Neutrophil (primary cell): ENCODE data around the gene LTBP2.
A peak's percentile ranks its signal among the peaks of the same experiment; 100 is the strongest.

ENCODE experiments used
- H3K27ac ChIP-seq: fragments of 200-600 bp; sonication (generic); 2 replicates; pipeline ENCODE4 v1.5.1; 2016; ENCODE audit warnings: mild to moderate bottlenecking, moderate library complexity
- H3K27me3 ChIP-seq: fragments of 200-600 bp; sonication (generic); 2 replicates; pipeline ENCODE4 v1.6.0; 2016; ENCODE audit warnings: mild to moderate bottlenecking
- H3K36me3 ChIP-seq: fragments of 200-600 bp; sonication (generic); 2 replicates; pipeline ENCODE4 v1.5.1; 2017
- H3K4me1 ChIP-seq, 2 experiments: fragments of 200-600 bp in 1 of 2; sonication (generic) in 1 of 2; 1 replicate in 1 of 2; 2 replicates in 1 of 2; pipeline versions ENCODE4 v1.5.1 to v1.6.1; 2013 to 2016; ENCODE audit warnings: low read depth in 1 of 2, low read length in 1 of 2, mild to moderate bottlenecking in 1 of 2, moderate library complexity in 1 of 2; ENCODE audit not compliant: control insufficient read depth in 1 of 2, insufficient read depth in 1 of 2
- H3K4me3 ChIP-seq, 2 experiments: fragments of 200-600 bp in 1 of 2; sonication (generic) in 1 of 2; 1 replicate in 1 of 2; 2 replicates in 1 of 2; pipeline ENCODE4 v1.5.1; 2013 to 2016; ENCODE audit warnings: low read depth in 1 of 2, low read length in 1 of 2, mild to moderate bottlenecking in 1 of 2, moderate library complexity in 1 of 2
- H3K9me3 ChIP-seq: fragments of 200-600 bp; sonication (generic); 2 replicates; pipeline ENCODE4 v1.5.1; 2016
- TF ChIP-seq, protein P1 (sequence below): fragments of 200-600 bp; sonication (generic); IDR thresholded peaks from 2 replicates; pipeline ENCODE4 v1.5.1; 2016; ENCODE audit warnings: antibody characterized with exemption

LTBP2 gene

DNA sequence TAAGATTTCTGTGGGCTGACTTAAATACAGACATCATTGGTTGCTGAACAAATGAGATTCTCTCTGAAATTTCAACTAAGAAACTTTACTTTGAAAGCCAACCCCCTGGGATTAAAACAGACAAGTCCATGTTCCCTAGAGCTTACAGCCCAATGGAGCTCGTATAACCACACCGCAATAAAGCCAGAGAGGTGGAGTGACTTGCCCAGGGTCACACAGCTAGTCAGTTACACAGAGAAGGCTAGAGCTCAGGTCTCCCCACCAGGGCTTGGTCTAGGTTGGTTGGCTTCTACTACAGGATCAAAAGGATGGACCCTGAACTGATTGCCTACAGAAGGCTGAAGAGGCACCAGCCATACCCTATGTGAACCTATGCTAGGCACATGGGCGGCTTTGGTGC is 8.9 kb upstream of the LTBP2 start:
- Histone ChIP-seq H3K36me3 (no peaks in the 10 kb centered on the region), H3K4me1 (peaks cover 47 to 49% of the 10 kb centered on the region in 2 experiments), H3K9me3 (no peaks in the 10 kb centered on the region), H3K27ac (peak overlapping the region; percentile 99), H3K4me3 (no peak overlapping the region), H3K27me3 (no peaks in the 10 kb centered on the region)
- TF ChIP-seq, protein P1, sequence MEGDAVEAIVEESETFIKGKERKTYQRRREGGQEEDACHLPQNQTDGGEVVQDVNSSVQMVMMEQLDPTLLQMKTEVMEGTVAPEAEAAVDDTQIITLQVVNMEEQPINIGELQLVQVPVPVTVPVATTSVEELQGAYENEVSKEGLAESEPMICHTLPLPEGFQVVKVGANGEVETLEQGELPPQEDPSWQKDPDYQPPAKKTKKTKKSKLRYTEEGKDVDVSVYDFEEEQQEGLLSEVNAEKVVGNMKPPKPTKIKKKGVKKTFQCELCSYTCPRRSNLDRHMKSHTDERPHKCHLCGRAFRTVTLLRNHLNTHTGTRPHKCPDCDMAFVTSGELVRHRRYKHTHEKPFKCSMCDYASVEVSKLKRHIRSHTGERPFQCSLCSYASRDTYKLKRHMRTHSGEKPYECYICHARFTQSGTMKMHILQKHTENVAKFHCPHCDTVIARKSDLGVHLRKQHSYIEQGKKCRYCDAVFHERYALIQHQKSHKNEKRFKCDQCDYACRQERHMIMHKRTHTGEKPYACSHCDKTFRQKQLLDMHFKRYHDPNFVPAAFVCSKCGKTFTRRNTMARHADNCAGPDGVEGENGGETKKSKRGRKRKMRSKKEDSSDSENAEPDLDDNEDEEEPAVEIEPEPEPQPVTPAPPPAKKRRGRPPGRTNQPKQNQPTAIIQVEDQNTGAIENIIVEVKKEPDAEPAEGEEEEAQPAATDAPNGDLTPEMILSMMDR = no peak

DNA sequence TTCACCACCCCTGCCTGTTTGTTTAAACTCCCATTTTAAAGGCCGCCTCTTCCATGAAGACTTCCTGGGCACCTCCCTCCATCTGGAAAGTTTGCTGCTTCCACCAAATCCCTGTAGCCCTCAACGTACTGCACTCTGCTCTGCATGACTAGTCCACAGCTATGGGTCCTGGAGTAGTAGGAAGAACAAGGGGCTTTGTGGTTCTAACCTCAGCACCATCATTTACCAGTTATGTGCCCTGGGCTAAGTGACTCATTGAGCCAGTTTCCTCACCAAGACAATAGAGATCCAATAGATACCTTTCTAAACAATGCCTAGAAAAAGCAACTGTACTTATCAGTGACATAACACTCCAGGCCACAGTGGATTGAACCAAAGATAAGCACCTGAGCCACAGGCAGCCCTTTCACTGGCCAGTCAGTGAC is 8.5 kb upstream of the LTBP2 start:
- Histone ChIP-seq H3K4me1 (peaks cover 51 to 53% of the 10 kb centered on the region in 2 experiments), H3K9me3 (no peaks in the 10 kb centered on the region), H3K36me3 (no peaks in the 10 kb centered on the region), H3K27ac (peak overlapping the region; percentile 99), H3K27me3 (no peaks in the 10 kb centered on the region), H3K4me3 (peak overlapping the region in 1 of 2 experiments; percentile 60)
- TF ChIP-seq, protein P1 = no peak

DNA sequence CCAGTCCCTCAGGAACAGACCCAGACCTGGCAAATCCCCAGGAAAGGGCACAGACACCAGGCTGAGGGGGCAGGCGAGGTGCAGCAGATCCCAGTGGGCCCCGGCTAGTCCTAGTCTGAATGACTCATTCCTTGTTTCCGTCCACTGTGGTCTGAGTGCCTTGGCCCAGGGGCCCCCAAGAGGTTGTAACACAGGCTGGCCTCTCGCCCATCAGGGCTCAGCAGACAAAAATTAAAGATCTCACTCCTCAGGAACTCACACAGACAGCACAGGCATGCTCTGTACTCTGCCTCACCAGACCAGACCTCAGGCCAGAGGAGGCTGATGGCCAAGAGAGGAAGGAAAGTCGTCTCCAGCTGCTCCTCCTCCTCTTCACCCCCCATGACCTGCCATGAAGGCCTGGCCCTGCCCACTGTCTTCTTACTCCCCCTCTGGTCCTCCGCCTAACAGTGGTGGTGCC is 7.7 kb upstream of the LTBP2 start:
- peak overlapping the region in 1 of 2 experiments; percentile 60 for H3K4me3 ChIP-seq
- H3K4me1 ChIP-seq = peaks cover 59 to 61% of the 10 kb centered on the region in 2 experiments
- H3K27me3 ChIP-seq = no peaks in the 10 kb centered on the region
- no peaks in the 10 kb centered on the region for H3K36me3 ChIP-seq
- TF ChIP-seq, protein P1 = no peak
- peak overlapping the region; percentile 99 for H3K27ac ChIP-seq
- H3K9me3 ChIP-seq = no peaks in the 10 kb centered on the region

DNA sequence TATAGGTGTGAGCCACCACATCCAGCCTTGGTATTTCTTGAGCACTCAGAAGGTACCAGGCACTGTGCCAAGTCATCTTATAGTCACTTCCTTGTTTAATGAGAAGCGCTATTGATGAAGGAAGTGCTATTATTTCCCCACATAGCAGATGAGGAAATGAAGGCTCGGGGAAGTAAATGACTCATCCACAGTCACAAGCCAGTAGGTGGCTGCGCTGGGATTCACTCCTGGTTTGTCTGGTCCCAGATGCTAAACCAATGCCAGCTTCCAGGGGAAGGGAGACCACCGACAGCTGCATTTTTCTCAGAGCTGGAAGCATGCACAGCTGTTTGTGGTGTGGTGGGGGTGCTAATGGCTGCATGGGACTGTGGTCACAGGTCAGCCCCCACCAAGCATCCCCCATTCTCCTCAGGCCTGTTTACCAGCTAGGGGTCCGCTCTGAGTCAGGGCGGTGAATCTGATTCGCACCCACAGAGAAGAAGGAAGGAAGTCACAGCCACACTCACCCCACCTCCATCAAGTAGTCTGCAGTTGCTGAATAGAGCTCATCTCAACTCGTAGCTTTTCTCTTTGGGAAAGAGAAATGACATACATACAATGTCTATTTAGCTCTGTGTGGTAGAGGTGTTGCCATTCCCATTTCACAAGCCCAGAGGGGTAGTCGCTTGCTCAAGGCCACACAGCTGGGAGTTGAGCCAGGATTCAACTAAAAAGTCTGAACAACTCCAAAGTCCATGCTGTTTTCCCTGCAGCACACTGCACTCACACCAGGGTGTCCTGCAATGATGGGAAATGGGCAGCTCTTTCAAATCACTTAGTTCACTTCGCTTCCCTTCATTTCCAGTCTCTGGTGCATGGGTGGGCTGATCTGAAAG is 6.3 kb upstream of the LTBP2 start:
- H3K36me3 ChIP-seq = no peaks in the 10 kb centered on the region
- H3K4me3 ChIP-seq = peak overlapping the region; percentile 40 to 60
- H3K4me1 ChIP-seq = peaks cover 67 to 75% of the 10 kb centered on the region in 2 experiments
- no peaks in the 10 kb centered on the region for H3K27me3 ChIP-seq
- peak overlapping the region; percentile 99 for H3K27ac ChIP-seq
- TF ChIP-seq, protein P1 = peak; percentile 43
- no peaks in the 10 kb centered on the region for H3K9me3 ChIP-seq

DNA sequence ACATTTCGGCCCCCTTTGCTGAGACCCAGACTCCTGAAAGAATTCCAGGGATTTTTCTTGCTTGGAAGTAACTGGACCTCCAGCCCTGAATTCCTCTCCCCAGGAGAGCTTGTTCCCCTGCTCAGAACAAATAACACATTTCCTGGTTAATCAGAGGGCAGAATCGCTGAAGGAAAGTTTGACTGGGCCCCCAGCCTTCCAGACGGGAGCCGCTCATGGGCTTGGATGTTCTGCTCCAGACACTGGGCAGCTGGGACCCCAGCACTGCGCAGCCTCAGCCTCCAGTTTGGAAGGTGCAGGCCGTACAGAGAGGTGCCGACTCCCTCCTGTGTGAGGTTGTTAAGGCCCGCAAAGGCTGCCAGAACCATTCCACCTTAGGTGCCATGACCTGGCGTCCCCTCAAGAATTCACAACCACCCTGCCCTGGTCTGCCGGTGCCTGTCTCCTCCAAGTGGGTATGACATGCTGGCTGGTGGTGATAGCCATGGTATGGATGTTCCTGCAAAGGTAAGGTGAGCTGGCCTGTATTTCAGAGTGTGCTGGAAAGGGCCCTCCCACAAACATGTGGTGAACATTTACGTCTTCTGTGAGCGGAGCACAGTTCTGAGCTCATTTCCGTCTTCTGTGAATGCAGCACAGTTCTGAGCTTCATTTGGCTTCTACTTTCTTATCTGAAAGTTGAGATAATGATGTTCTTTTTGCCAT is 5.1 kb upstream of the LTBP2 start:
- TF ChIP-seq, protein P1 = no peak
- no peaks in the 10 kb centered on the region for H3K36me3 ChIP-seq
- no peaks in the 10 kb centered on the region for H3K27me3 ChIP-seq
- H3K4me3 ChIP-seq = peak overlapping the region in 1 of 2 experiments; percentile 60
- no peaks in the 10 kb centered on the region for H3K9me3 ChIP-seq
- H3K27ac ChIP-seq = peak overlapping the region; percentile 99
- H3K4me1 ChIP-seq = peaks cover 71 to 79% of the 10 kb centered on the region in 2 experiments
